Liver (tissue), 9 donors: ENCODE measurements around the gene KIF1A. TPM values are rescaled to one million over a fixed set of nuclear protein-coding genes. Genes with fewer than 3 reads are reported as not detected.
"Not testable (repeated sequence)": the region's sequence is repeated elsewhere in the genome, so short reads cannot be mapped to it uniquely, and the experiment has no call there.

Source experiments
- DNase-seq: peaks from one replicate; pipeline ENCODE4 v3.0.0-alpha.2; 2017; ENCODE audit warnings: low spot score
- H3K27ac ChIP-seq, 2 donors: one replicate each; pipeline ENCODE4 v1.7.0; 2013; ENCODE audit warnings: inconsistent platforms in 2 of 2, low read length in 2 of 2, control low read depth in 1 of 2, low read depth in 1 of 2, mild to moderate bottlenecking in 1 of 2
- H3K27me3 ChIP-seq, 4 donors: one replicate each; pipeline versions ENCODE4 v1.6.1 to v1.7.0; 2013; ENCODE audit warnings: low read length in 3 of 4, inconsistent platforms in 1 of 4, mild to moderate bottlenecking in 1 of 4, moderate library complexity in 1 of 4; ENCODE audit not compliant: control insufficient read depth in 4 of 4, insufficient read depth in 4 of 4
- H3K36me3 ChIP-seq, 4 donors: one replicate each; pipeline versions ENCODE4 v1.6.1 to v1.7.0; 2013; ENCODE audit warnings: low read length in 3 of 4, mild to moderate bottlenecking in 3 of 4, low read depth in 1 of 4, moderate library complexity in 1 of 4; ENCODE audit not compliant: control insufficient read depth in 4 of 4, insufficient read depth in 3 of 4
- H3K4me1 ChIP-seq, 4 donors: one replicate each; pipeline versions ENCODE4 v1.6.1 to v1.7.0; 2013; ENCODE audit warnings: low read length in 3 of 4, mild to moderate bottlenecking in 3 of 4, moderate library complexity in 1 of 4; ENCODE audit not compliant: control insufficient read depth in 4 of 4, insufficient read depth in 4 of 4
- H3K4me3 ChIP-seq, 3 donors: one replicate each; pipeline versions ENCODE4 v1.6.1 to v1.7.0; 2013; ENCODE audit warnings: low read length in 3 of 3, control low read depth in 1 of 3, low read depth in 1 of 3, mild to moderate bottlenecking in 1 of 3
- H3K9ac ChIP-seq, 2 donors: one replicate each; pipeline ENCODE4 v1.7.0; 2013; ENCODE audit warnings: low read length in 2 of 2, mild to moderate bottlenecking in 2 of 2, moderate library complexity in 2 of 2, control low read depth in 1 of 2, low read depth in 1 of 2
- H3K9me3 ChIP-seq, 4 donors: one replicate each; pipeline versions ENCODE4 v1.6.1 to v1.7.0; 2013; ENCODE audit warnings: low read length in 3 of 4; ENCODE audit not compliant: control insufficient read depth in 4 of 4
- WGBS: extraction: QIAGEN DNeasy Blood & Tissue Kit; methylation state at CpG from one replicate; pipeline ENCODE4 v1.1.7; 2013; 5-methylcytosine and 5-hydroxymethylcytosine counted together
- polyA plus RNA-seq, 2 donors: library from polyadenylated mRNA; stranded (reverse) in 1 of 2; unstranded in 1 of 2; fragments of 200-250 nt in 1 of 2; fragments of >200 nt in 1 of 2; fragmentation: Nextera tagmentation in 1 of 2; extraction: Ambion mirVana in 1 of 2; gene quantifications; one replicate each; pipeline versions ENCODE4 v1.2.1 to v1.2.3, GENCODE V29; 2013 to 2015
- total RNA-seq, 2 donors: library from RNA; depleted of rRNA; stranded (reverse); fragments of >200 nt; gene quantifications; one replicate each; pipeline ENCODE4 v1.2.3, GENCODE V29; 2014
- donor health status: healthy.
- donor health status: healthy.
- donor health status: healthy.
- donor health status: healthy.
- donor health status: healthy.

The KIF1A gene
- total and polyA plus RNA-seq, 4 donors: 0.03 to 0.21 (median 0.11) TPM

DNA sequence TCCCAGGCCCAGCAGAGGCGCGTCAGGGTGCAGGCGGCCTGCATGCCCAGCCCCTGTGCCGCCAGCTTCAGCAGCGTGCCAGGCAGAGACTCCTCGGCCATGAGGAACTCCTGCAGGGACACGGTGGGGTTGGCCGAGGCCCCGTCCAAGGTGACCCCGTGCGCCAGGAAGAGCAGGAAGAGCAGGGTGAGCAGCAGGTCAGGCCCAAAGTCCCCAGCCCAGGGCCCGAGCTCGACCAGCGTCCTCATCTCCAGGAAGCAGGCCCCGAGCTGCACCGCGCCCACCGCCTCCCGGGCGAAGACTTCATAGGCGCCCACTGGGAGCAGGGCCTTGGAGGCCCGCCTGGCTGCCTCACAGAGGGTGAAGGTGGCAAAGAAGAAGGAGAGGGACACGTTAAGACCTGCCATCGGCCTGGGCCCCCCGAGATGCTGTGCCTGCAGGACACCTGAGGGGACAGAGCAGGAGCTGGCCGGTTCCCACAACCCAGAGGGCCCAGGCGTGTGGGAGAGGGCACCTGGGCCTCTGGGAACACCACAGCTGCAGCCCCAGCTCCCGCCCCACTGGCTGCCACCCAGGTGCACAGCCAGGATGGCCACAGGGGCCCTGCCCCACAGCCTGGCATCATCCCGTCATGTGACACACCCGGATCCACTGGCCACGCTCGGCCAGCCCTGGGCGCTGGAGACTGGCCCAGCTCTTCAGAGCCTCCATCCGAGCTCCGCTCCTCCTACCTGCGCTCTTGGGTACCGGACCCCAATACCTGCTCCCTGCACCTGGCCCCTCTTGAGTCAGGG lies 137.4 kb downstream of the KIF1A start, which contains the start of gene AQP12B:
AQP12B (minus strand) TSS at position 455 of the 794 bp plus-strand sequence; CDS start at position 407, 48 bp downstream.
- H3K27ac ChIP-seq, DNase-seq, H3K4me1 ChIP-seq, H3K36me3 ChIP-seq, H3K9me3 ChIP-seq, H3K4me3 ChIP-seq, H3K9ac ChIP-seq, H3K27me3 ChIP-seq: not testable (repeated sequence)
- WGBS: 88% methylated on average over 35 of the region's 37 CpGs

DNA sequence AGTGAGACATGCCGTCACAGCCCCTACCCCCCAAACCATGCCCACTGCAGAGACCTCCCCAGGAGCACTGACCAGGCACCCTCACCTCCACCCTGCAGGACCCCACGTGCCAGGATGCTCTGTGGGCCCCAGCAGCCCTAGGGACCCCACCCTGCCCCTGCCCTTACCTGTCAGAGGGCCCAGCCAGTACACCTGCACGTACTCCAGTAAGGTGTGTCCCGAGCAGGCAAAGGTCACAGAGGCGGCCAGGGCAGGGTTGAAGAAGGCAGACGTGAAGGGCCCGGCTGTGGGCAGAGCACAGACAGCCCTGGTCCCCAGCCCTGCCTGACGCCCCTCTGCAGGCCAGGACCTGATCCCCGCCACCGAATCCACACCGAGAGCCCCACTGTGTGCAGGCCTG lies 139.8 kb downstream of the KIF1A start:
- not testable (repeated sequence) for H3K9me3 ChIP-seq, H3K36me3 ChIP-seq, H3K27me3 ChIP-seq, H3K4me3 ChIP-seq, H3K27ac ChIP-seq, H3K4me1 ChIP-seq, H3K9ac ChIP-seq, DNase-seq
- WGBS: 27% methylated on average over 2 of the region's 11 CpGs

DNA sequence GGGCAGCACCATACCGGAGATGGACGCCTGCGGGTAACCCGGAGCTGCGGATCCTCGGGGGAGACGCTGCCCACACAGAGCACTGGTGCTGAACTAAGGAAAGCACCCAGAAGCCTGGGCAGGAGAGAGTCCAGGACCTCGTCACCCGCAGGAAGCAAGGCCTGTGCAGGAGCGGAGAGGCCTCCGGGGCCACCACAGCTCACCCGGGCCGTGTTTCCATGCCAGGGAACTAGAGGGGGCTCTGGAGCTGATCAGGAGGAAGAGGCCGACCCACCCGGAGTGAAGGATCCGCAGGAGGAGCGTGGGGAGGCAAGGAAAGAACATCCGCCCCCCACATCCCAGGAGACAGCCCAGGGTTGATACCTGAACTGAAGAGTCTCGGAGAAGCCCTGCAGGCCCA lies 141.1 kb downstream of the KIF1A start:
- H3K36me3 ChIP-seq, H3K4me3 ChIP-seq, H3K9ac ChIP-seq, H3K9me3 ChIP-seq, H3K27ac ChIP-seq, DNase-seq, H3K27me3 ChIP-seq, H3K4me1 ChIP-seq: not testable (repeated sequence)
- WGBS: no CpG with 5 or more reads among the region's 19 CpGs

DNA sequence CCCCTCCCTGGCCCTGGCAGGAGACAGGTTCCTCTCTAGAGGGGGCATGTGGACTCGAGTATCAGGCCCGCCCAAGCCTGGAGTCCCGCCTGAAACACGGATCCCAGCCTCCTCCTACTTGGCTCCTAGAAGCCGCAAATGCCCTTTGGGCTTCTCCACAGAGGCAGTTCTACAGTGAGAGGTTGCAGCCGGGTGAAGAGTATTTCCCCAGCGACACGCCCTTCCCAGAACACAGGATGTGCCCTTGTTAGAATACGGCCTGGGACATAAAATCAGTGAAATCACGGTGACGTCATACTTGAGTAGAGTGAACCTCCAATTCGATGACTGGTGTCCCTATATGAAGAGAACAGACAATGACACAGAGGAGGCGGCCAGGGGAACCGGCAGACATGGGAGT lies 142.0 kb downstream of the KIF1A start:
- not testable (repeated sequence) for H3K9me3 ChIP-seq, H3K4me3 ChIP-seq, H3K4me1 ChIP-seq, H3K9ac ChIP-seq, H3K36me3 ChIP-seq, H3K27me3 ChIP-seq, H3K27ac ChIP-seq, DNase-seq
- 70% methylated on average over 6 of the region's 14 CpGs for WGBS

DNA sequence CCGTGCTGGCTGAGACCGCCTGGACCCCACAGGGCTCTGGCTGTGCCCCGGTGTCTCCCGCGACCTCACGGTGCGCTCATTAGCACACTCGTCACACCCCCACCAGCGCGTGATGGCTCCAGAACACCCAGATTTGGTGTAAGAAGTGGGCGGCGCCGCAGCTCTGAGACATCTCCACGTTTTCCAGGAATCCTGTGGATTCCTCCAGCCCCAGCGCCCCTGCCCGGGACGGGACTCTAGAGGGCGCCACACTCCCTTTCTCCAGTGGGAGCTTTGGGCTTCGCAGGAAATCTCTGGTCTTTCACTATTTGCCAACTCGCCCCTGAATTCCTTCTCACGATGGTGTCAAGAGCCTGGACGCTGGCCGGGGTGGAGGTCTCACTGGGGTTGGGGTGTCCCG lies 144.7 kb downstream of the KIF1A start:
- not testable (repeated sequence) for H3K4me1 ChIP-seq, DNase-seq, H3K9me3 ChIP-seq, H3K36me3 ChIP-seq, H3K4me3 ChIP-seq, H3K9ac ChIP-seq, H3K27me3 ChIP-seq, H3K27ac ChIP-seq
- WGBS: no CpG with 5 or more reads among the region's 24 CpGs

DNA sequence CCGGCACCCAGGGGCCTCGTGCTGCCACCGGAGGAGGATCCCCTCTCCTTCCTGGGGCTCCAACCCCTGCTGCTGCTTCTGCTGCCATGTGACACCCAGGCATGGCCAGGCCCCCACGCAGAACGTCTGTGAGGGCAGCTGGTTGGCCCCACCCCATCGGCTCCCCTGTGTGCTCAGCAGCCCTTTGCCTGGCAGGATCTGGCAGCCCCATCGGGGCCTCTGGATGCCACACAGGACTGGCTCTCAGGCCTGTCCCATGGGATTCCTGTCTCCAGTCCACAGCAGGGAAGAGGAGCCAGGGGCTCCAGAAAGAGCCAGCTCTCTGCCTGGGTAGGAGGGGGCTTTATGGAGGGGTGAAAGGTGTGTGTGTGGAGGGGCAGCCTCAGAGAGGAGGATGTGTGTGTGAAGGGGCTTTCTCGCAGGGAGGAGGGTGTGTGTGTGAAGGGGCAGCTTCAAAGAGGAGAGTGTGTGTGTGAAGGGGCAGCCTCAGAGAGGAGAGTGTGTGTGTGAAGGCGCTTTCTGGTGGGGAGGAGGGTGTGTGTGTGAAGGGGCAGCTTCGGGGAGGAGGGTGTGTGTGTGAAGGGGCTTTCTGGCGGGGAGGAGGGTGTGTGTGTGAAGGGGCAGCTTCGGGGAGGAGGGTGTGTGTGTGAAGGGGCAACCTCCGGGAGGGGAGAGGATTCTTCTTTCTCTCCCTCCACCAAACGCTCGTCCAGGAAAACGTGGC lies 145.4 kb downstream of the KIF1A start:
- H3K4me3 ChIP-seq, H3K9me3 ChIP-seq, DNase-seq, H3K4me1 ChIP-seq, H3K9ac ChIP-seq, H3K27ac ChIP-seq, H3K36me3 ChIP-seq, H3K27me3 ChIP-seq: not testable (repeated sequence)
- whole genome bisulfite sequencing: 39% methylated on average over 12 of the region's 16 CpGs
